Neural cell (in vitro differentiated cells): ENCODE data around the gene SRGAP3. TPM values are rescaled to one million over a fixed set of nuclear protein-coding genes. Genes with fewer than 3 reads are reported as not detected.

ENCODE experiments used
- H2AFZ ChIP-seq: fragments of 200-600, 300-800 bp; sonication (generic), shearing (Covaris generic); 2 replicates; pipeline ENCODE4 v1.6.0; 2014; ENCODE audit warnings: low read depth, mild to moderate bottlenecking, antibody characterized with exemption, low read length, moderate library complexity
- H3F3A ChIP-seq: fragments of 200-600 bp; shearing (Covaris generic); 2 replicates; pipeline ENCODE4 v1.6.1; 2016; ENCODE audit warnings: mild to moderate bottlenecking, moderate library complexity, mixed read lengths, antibody characterized with exemption, low read length; ENCODE audit not compliant: insufficient read depth, poor library complexity, severe bottlenecking
- H3K27ac ChIP-seq: fragments of 200-600, 300-800 bp; sonication (generic), shearing (Covaris generic); 2 replicates; pipeline ENCODE4 v1.5.1; 2014; ENCODE audit warnings: mild to moderate bottlenecking, low read length, moderate library complexity
- H3K27me3 ChIP-seq: fragments of 300-800, 200-600 bp; sonication (generic), shearing (Covaris generic); 2 replicates; pipeline ENCODE4 v1.6.0; 2014; ENCODE audit warnings: mild to moderate bottlenecking, low read depth, low read length, moderate library complexity; ENCODE audit not compliant: insufficient read depth
- H3K36me3 ChIP-seq: fragments of 300-800, 200-600 bp; sonication (generic), shearing (Covaris generic); 2 replicates; pipeline ENCODE4 v1.5.1; 2014; ENCODE audit warnings: mild to moderate bottlenecking, antibody characterized with exemption, low read length, moderate library complexity; ENCODE audit not compliant: insufficient read depth
- H3K4me2 ChIP-seq: fragments of 300-800, 200-600 bp; sonication (generic), shearing (Covaris generic); 2 replicates; pipeline ENCODE4 v1.6.0; 2014; ENCODE audit warnings: mild to moderate bottlenecking, low read length
- H3K4me3 ChIP-seq: fragments of 300-800, 200-600 bp; sonication (generic), shearing (Covaris generic); 2 replicates; pipeline ENCODE4 v1.5.1; 2014; ENCODE audit warnings: mild to moderate bottlenecking, low read length, moderate library complexity
- H3K79me2 ChIP-seq: fragments of 200-600 bp; shearing (Covaris generic); replicated peaks from 2 replicates; pipeline ENCODE4 v1.6.0; 2014; ENCODE audit warnings: mild to moderate bottlenecking, low read length, moderate library complexity; ENCODE audit not compliant: insufficient read depth
- H3K9ac ChIP-seq: fragments of 300-800, 200-600 bp; sonication (generic), shearing (Covaris generic); 2 replicates; pipeline ENCODE4 v1.6.1; 2016; ENCODE audit warnings: mild to moderate bottlenecking, low read length, mixed read lengths
- H3K9me2 ChIP-seq: fragments of 200-600 bp; shearing (Covaris generic); 2 replicates; pipeline ENCODE4 v1.6.1; 2016; ENCODE audit warnings: mild to moderate bottlenecking, low read length, mixed read lengths; ENCODE audit not compliant: insufficient read depth
- H3K9me3 ChIP-seq: fragments of 200-600, 300-800 bp; sonication (generic), shearing (Covaris generic); 2 replicates; pipeline ENCODE4 v1.6.1; 2016; ENCODE audit warnings: mild to moderate bottlenecking, mixed run types, low read length, moderate library complexity, mixed read lengths
- H4K20me1 ChIP-seq: fragments of 200-600 bp; shearing (Covaris generic); 2 replicates; pipeline ENCODE4 v1.6.1; 2016; ENCODE audit warnings: mild to moderate bottlenecking, mixed run types; ENCODE audit not compliant: insufficient read depth
- CTCF ChIP-seq: fragments of 450-650 bp; IDR thresholded peaks from 2 replicates; pipeline ENCODE4 v1.5.1; 2014; ENCODE audit warnings: antibody characterized with exemption, mild to moderate bottlenecking, moderate library complexity; ENCODE audit not compliant: poor library complexity, severe bottlenecking
- EP300 ChIP-seq: fragments of 450-650 bp; conservative IDR thresholded peaks from 2 replicates; pipeline ENCODE4 v1.6.1; 2014; ENCODE audit warnings: antibody characterized with exemption, mild to moderate bottlenecking, moderate library complexity; ENCODE audit not compliant: poor library complexity, severe bottlenecking
- EZH2 ChIP-seq: fragments of 200-600, 300-800 bp; shearing (Covaris generic), sonication (generic); IDR thresholded peaks from 2 replicates; pipeline ENCODE4 v1.6.1; 2014; ENCODE audit warnings: antibody characterized with exemption, low read length, borderline replicate concordance, mild to moderate bottlenecking; ENCODE audit not compliant: insufficient read depth, poor library complexity, severe bottlenecking
- MXI1 ChIP-seq: fragments of 450-650 bp; conservative IDR thresholded peaks from 2 replicates; pipeline ENCODE4 v1.6.1; 2014; ENCODE audit warnings: antibody characterized with exemption, mild to moderate bottlenecking; ENCODE audit not compliant: poor library complexity, severe bottlenecking
- POLR2AphosphoS5 ChIP-seq: IDR thresholded peaks from 2 replicates; pipeline ENCODE4 v1.6.1; 2012
- RAD21 ChIP-seq: fragments of 450-650 bp; conservative IDR thresholded peaks from 2 replicates; pipeline ENCODE4 v1.6.1; 2014; ENCODE audit warnings: antibody characterized with exemption, mild to moderate bottlenecking, moderate library complexity
- SMC3 ChIP-seq: fragments of 450-650 bp; conservative IDR thresholded peaks from 2 replicates; pipeline ENCODE4 v1.6.1; 2014; ENCODE audit warnings: antibody characterized with exemption, mild to moderate bottlenecking, moderate library complexity; ENCODE audit not compliant: poor library complexity
- TAF1 ChIP-seq: IDR thresholded peaks from 2 replicates; pipeline ENCODE4 v1.6.1; 2012; ENCODE audit warnings: low read depth
- polyA plus RNA-seq: library from polyadenylated mRNA; depleted of rRNA; stranded (reverse); fragments of >200 nt; gene quantifications from 2 replicates; pipeline ENCODE4 v1.2.3, GENCODE V29; 2014
- TF ChIP-seq, protein P1 (sequence below): IDR thresholded peaks from 2 replicates; pipeline ENCODE4 v1.6.1; 2012; ENCODE audit warnings: borderline replicate concordance

Gene SRGAP3
- polyA plus RNA-seq, 1 donor from 2014 or later, result 31.5 TPM

DNA sequence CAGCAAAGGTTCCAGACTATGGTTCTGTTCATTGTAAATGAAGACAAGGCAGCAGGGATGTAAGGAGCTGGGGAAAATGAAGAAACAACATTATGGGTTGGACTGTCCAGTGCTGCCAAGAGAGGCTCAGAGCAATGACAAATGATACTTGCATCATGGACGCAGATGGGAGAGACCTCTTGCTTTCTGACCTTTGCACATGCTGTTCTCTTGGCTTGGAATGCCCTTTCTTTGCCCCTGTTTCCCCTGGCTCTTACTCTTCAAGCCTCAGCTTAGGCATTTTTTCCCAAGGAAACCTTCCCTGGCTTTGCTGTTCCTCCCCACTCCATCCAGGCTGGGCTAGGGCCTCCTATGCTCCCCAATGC, 226.2 kb downstream of the SRGAP3 start:
- Histone ChIP-seq H3K27ac (no peak overlapping the region), H2AFZ (no peak overlapping the region), H3K9ac (no peak overlapping the region), H3K9me3 (no peaks in the 10 kb centered on the region), H3K9me2 (no peaks in the 10 kb centered on the region), H3F3A (no peaks in the 10 kb centered on the region), H3K79me2 (no peaks in the 10 kb centered on the region), H3K4me2 (no peak overlapping the region), H3K27me3 (no peaks in the 10 kb centered on the region), H3K36me3 (peaks cover under 1% of the 10 kb centered on the region), H4K20me1 (no peaks in the 10 kb centered on the region), H3K4me3 (no peak overlapping the region)
- no peak for TF ChIP-seq EP300
- TF ChIP-seq POLR2AphosphoS5, result no peak
- TF ChIP-seq TAF1, result no peak
- no peak for TF ChIP-seq CTCF
- TF ChIP-seq SMC3, result no peak
- TF ChIP-seq RAD21, result no peak

GRCh38 chr3:9022305-9023225, 226.9 kb downstream of the SRGAP3 start:
- Histone ChIP-seq H3K27me3 (no peaks in the 10 kb centered on the region), H3K4me2 (no peak overlapping the region), H3K27ac (no peak overlapping the region), H3K4me3 (no peak overlapping the region), H4K20me1 (no peaks in the 10 kb centered on the region), H3K9me3 (no peaks in the 10 kb centered on the region), H2AFZ (no peak overlapping the region), H3K9ac (no peak overlapping the region), H3F3A (no peaks in the 10 kb centered on the region), H3K9me2 (no peaks in the 10 kb centered on the region), H3K36me3 (peaks cover 5% of the 10 kb centered on the region), H3K79me2 (no peaks in the 10 kb centered on the region)
- no peak for TF ChIP-seq TAF1
- no peak for TF ChIP-seq CTCF
- TF ChIP-seq POLR2AphosphoS5, result no peak
- TF ChIP-seq MXI1, result no peak
- no peak for TF ChIP-seq EZH2
- TF ChIP-seq, protein P1, sequence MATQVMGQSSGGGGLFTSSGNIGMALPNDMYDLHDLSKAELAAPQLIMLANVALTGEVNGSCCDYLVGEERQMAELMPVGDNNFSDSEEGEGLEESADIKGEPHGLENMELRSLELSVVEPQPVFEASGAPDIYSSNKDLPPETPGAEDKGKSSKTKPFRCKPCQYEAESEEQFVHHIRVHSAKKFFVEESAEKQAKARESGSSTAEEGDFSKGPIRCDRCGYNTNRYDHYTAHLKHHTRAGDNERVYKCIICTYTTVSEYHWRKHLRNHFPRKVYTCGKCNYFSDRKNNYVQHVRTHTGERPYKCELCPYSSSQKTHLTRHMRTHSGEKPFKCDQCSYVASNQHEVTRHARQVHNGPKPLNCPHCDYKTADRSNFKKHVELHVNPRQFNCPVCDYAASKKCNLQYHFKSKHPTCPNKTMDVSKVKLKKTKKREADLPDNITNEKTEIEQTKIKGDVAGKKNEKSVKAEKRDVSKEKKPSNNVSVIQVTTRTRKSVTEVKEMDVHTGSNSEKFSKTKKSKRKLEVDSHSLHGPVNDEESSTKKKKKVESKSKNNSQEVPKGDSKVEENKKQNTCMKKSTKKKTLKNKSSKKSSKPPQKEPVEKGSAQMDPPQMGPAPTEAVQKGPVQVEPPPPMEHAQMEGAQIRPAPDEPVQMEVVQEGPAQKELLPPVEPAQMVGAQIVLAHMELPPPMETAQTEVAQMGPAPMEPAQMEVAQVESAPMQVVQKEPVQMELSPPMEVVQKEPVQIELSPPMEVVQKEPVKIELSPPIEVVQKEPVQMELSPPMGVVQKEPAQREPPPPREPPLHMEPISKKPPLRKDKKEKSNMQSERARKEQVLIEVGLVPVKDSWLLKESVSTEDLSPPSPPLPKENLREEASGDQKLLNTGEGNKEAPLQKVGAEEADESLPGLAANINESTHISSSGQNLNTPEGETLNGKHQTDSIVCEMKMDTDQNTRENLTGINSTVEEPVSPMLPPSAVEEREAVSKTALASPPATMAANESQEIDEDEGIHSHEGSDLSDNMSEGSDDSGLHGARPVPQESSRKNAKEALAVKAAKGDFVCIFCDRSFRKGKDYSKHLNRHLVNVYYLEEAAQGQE, result no peak
- TF ChIP-seq SMC3, result no peak
- TF ChIP-seq EP300, result no peak
- no peak for TF ChIP-seq RAD21
